RWPE2 (cell line): ENCODE results near the gene RSPH6A.

Experiments used
- ATAC-seq: fragments of 200-7000 bp; cut with Tn5 transposase; 3 replicates; pipeline ENCODE4 v1.9.1; 2021; ENCODE audit warnings: low read depth
- DNase-seq: peaks from one replicate; pipeline ENCODE4 v3.0.0-alpha.2; 2020; ENCODE audit warnings: low spot score
- H3K27ac ChIP-seq: fragments of 450-650 bp; 2 replicates; pipeline ENCODE4 v1.5.1; 2017; ENCODE audit warnings: mild to moderate bottlenecking; ENCODE audit not compliant: poor library complexity, severe bottlenecking
- H3K27me3 ChIP-seq: fragments of 250-450 bp; sonication (Bioruptor Pico); 2 replicates; pipeline ENCODE4 v1.5.1; 2021; ENCODE audit warnings: mild to moderate bottlenecking, moderate library complexity; ENCODE audit not compliant: insufficient read depth, poor library complexity, severe bottlenecking
- H3K36me3 ChIP-seq: fragments of 250-450 bp; sonication (Bioruptor Pico); 2 replicates; pipeline ENCODE4 v1.5.1; 2020; ENCODE audit warnings: low read depth, mild to moderate bottlenecking, moderate library complexity
- H3K4me1 ChIP-seq: fragments of 250-450 bp; sonication (Bioruptor Pico); 2 replicates; pipeline ENCODE4 v1.5.1; 2021; ENCODE audit warnings: mild to moderate bottlenecking, moderate library complexity; ENCODE audit not compliant: insufficient read depth, poor library complexity, severe bottlenecking
- H3K4me3 ChIP-seq: fragments of 250-450 bp; sonication (Bioruptor Pico); 2 replicates; pipeline ENCODE4 v1.5.1; 2021; ENCODE audit warnings: mild to moderate bottlenecking, moderate library complexity; ENCODE audit not compliant: severe bottlenecking
- H3K9me3 ChIP-seq: fragments of 250-450 bp; sonication (Bioruptor Pico); 2 replicates; pipeline ENCODE4 v1.5.1; 2021; ENCODE audit warnings: mild to moderate bottlenecking, moderate library complexity; ENCODE audit not compliant: severe bottlenecking
- CTCF ChIP-seq: fragments of 450-650 bp; IDR thresholded peaks from one replicate; pipeline ENCODE4 v1.5.1; 2017; ENCODE audit warnings: mild to moderate bottlenecking, moderate library complexity; ENCODE audit not compliant: poor library complexity, severe bottlenecking

The RSPH6A gene

GRCh38 chr19:45814851-45815480, at the start of gene RSPH6A:
Gene RSPH6A, minus strand, starts transcription at chr19:45815308. Its CDS starts 132 bp downstream, at chr19:45815176.
- H3K4me3 ChIP-seq = no peak within 1 kb of the TSS
- H3K36me3 ChIP-seq = peaks cover under 1% of the 10 kb centered on the region; the same call in 1 of the 2 replicates
- peak within 1 kb of the TSS; percentile 3 for H3K27ac ChIP-seq
- peaks cover 12% of the 10 kb centered on the region for H3K4me1 ChIP-seq
- TF ChIP-seq CTCF = no peak
- DNase-seq = no peak
- no peaks in the 10 kb centered on the region for H3K27me3 ChIP-seq
- no peak for ATAC-seq
- no peaks in the 10 kb centered on the region for H3K9me3 ChIP-seq

DNA sequence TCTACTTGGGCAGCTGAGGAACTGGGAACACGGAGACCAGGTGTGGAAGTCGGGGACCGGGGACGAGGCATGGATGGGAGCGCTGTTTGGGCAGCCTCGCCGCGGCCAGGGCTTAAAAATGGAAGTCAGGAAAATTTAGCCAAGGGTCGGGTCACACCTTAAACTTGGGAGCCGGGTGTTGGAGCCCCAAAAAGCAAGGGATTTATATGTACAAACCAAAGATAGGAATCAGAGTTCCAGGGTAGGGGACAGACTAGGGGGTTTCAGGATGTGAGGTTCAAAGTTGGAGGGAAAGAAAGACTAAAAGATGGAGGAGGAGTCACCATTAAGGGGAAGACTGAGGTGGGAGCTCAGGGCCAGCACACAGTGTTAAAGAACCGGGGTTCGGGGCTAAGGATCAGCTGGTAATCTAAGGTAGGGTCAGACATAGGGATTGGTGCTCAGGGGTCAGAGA, 49.5 kb upstream of the RSPH6A start:
- H3K27ac ChIP-seq = no peak overlapping the region
- H3K36me3 ChIP-seq = peaks cover 19% of the 10 kb centered on the region
- TF ChIP-seq CTCF = no peak
- no peak for DNase-seq
- H3K27me3 ChIP-seq = peaks cover 24% of the 10 kb centered on the region
- peaks cover 4% of the 10 kb centered on the region for H3K4me1 ChIP-seq
- H3K4me3 ChIP-seq = no peak overlapping the region
- no peak for ATAC-seq
- no peaks in the 10 kb centered on the region for H3K9me3 ChIP-seq

- peak within 1 kb of the TSS; percentile 55 for H3K27ac ChIP-seq
- no peak for ATAC-seq
These were observed 48.9 kb upstream of the RSPH6A start, which contains the start of gene FOXA3 for GRCh38 chr19:45863840-45864628. Gene FOXA3, plus strand, starts transcription at chr19:45864326. Its CDS starts 131 bp downstream, at chr19:45864457.

GRCh38 chr19:45863335-45863839, 48.3 kb upstream of the RSPH6A start:
- Histone ChIP-seq H3K4me3 (peak overlapping the region; percentile 73), H3K9me3 (no peaks in the 10 kb centered on the region), H3K36me3 (peaks cover 32% of the 10 kb centered on the region), H3K27me3 (peaks cover 24% of the 10 kb centered on the region), H3K4me1 (peaks cover 4% of the 10 kb centered on the region), H3K27ac (no peak overlapping the region)
- ATAC-seq (no peak), DNase-seq (no peak)
- TF ChIP-seq CTCF = no peak

More at GRCh38 chr19:45863840-45864628, 48.9 kb upstream of the RSPH6A start, which contains the start of gene FOXA3:
- H3K9me3 ChIP-seq = no peaks in the 10 kb centered on the region
- H3K4me1 ChIP-seq = peaks cover 4% of the 10 kb centered on the region
- TF ChIP-seq CTCF = peak; percentile 52
- peak within 1 kb of the TSS; percentile 73 for H3K4me3 ChIP-seq
- H3K27me3 ChIP-seq = peaks cover 24% of the 10 kb centered on the region
- peaks cover 25% of the 10 kb centered on the region for H3K36me3 ChIP-seq
- no peak for DNase-seq
